HG03139 (cell line): Measurements from ENCODE around the gene CNTNAP4.

Experiments
- ATAC-seq: cut with Tn5 transposase; IDR thresholded peaks from one replicate; pipeline ENCODE4 v1.9.1; 2021; ENCODE audit not compliant: unreplicated experiment

The CNTNAP4 gene

DNA sequence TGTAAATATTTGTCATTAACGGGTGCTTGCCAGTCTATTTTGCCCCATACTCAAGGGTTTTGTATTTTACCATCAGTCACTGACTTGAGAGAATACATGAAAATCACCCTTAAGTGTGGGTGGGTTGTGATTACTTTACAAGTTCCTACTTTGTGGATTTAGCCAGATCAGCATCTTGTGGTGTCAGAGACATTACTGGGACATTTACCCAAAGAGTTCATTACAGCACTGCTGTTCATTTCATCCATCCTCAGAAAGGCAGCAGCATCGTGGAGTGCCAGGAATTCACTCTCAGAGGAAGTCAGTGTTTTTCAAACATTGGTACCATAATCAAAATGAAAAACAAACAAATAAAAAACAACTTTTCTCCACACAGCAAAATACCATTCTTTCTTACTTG lies 110.8 kb downstream of the CNTNAP4 start:
- no peak for ATAC-seq

DNA sequence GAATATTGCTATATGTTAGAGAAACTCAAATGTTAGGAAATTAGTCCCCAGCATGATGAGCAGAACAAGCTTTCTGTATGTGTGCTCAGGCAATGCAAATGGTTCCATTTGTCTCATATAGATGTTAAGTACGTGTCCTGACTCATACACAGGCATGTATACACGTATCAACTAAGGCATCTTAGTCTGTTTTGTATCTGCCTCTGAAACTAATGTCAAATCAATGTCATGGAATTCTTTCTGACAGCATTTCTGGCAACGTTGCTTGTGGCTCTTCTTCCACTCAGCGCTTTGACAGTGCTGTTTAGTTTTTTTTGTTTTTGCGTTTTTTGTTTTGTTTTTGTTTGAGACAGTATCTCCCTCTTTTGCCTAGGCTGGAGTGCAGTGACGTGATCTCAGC lies 111.9 kb downstream of the CNTNAP4 start:
- no peak for ATAC-seq

DNA sequence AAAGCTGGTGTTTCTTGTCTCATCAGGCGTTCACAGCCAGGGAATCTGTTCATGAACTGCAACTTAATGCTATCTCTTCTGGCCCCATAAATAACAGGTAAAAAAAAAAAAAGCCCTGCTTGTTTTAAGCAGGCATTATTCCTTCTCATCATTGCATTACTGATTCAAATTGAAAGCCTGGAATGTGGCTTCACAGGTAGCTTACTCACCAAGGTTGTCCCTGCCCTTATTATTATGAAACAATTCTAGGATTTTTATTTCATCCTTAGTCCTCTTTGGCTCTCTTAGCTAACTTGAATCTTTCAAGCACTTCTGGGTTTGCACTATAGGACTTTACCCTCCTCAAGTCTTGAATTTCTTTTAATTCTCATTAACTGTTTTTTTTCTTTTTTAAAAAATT lies 113.3 kb downstream of the CNTNAP4 start:
- ATAC-seq = no peak

DNA sequence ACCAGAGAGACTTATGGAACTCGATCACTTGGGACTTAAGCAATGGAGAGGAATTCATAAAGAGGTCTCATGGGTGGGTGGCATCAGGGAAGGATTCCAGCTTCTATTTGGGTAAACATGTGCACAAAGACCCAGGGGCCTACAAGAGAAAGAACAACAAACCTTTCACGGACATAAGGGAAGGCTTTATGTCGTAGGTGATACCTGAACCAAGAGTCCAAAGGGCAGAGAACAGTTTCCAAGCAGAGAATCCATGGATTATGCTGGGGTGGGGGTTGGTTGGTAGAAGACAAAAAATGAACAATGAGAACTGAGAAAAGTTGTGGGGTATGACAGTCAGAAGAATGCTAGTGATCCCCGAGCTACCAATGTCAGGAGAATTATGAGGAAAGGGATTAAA lies 119.8 kb downstream of the CNTNAP4 start:
- ATAC-seq = no peak

DNA sequence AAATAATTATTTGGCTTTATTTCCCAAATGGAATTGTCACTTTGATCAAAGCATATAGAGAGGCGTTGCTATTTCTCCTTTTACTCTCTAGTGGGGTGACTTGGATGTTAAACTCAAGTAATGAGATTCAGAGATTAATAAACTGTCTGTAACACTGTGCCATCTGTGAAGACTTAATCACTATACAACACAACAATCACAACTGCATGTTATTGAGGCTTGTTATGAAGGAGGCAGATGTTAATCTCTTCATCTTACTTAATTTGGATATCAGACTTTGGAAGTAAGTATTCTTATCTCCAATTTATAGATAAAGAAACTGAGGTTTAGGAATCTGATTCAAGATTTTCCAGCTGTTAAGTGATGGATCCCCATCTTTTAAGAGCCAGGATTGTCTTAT lies 132.5 kb downstream of the CNTNAP4 start:
- no peak for ATAC-seq

DNA sequence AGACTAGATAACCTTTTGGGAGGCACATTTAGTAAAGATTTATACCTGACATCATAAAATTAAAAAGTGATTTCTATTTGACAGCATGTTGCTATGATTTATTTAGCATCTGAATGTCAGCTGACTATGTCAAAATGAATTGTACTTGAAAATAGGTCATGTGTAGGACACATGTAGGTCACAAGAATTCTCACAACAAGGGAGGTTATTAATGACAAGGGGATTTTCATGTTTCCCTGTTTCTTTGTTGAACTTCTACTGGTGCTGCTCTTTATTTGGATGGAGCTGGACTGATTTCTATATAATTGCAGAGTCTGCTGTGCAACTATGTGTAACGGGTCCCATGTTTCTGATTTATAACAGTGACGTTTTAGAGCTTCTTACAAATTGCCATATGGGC lies 144.4 kb downstream of the CNTNAP4 start:
- no peak for ATAC-seq

DNA sequence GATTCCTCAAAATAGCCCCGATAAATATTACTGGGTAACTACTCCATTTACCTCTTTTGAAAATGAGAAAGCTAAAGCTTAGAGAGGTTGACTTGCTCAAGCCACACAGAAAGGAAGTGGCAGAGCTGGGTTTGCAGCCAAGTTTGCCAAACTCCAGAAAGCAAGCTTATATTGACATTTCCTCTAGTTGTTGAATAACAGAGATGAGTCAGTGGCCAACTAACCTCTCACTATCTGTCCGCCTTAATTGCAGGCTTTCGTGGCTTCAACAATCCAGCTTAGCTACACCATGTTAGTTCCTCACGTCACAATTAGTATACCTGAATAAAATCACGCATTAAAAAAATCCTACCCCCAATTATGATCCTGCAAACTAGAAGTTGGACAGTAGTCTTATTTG lies 151.7 kb downstream of the CNTNAP4 start:
- no peak for ATAC-seq

DNA sequence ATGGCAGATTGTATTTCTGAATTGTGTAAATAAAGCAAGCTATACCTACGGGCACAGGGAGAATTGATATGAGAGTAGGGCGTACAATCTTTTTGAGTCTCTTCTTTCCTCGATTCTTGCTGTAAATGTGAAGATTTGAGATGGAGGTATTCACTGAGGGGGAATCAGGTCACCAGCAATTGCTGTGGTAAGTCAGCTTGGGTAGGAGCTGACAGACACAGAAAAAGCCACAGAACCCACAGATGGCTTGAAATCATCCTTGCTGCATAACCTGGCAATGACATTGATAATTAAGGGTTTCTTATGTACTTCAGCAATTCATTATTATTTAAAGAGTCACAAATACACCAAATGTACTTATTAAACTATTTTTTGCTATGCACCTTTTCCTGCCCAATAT lies 164.2 kb downstream of the CNTNAP4 start:
- ATAC-seq = no peak

DNA sequence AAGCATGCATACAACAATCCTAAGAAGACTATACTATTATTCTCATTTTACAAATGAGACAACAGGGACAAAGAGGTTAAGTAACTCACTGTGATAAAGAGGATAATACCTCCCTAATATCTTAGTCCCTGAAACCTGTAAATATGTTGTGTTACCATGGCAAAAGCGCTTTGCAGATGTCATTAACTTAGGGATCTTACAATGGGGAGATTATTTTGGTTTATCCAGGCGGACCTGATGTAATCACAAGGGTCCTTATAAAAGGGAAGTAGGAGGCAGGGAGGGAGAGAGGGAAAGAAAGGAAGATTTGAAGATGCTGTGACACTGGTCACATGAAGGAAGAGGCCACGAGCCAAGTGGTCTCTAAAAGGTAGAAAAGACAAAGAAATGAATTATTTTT lies 164.7 kb downstream of the CNTNAP4 start:
- no peak for ATAC-seq

DNA sequence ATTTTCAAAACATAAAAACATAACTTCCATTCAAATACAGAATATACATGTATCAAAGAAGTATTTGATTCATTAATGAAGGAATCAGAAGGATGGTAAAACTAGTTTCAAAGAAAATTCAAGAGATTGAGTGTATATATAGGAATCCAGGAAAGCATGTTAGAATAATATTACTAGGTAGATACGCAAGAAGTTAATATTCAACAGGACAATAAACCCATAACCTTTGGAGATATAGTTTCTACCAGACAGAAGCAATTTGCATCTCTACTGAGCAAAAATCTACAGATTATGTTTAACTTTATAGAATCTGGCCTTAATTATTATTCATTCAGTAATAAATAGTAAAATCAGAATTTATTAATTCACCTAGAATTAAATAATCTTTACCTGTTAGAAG lies 166.8 kb downstream of the CNTNAP4 start:
- ATAC-seq = no peak

DNA sequence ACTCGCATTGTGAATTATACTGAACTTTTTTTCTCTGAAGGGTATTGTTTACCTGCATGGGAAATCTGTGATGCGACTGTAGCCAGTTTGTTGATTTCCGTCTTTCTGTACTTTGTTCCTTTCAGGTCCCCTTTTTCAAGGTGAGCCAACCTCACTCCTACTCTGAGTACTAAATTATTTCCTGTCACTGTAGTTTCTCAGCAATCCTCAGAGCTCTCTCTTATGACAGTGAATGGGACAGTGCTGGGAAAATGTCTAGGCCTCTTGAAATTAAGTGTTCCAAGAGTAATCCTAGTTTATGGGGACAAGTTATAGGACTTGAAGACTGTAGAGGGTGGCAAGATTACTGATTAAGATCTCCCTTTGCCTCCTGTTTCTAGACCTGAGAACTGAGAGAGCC lies 167.6 kb downstream of the CNTNAP4 start:
- ATAC-seq = no peak

DNA sequence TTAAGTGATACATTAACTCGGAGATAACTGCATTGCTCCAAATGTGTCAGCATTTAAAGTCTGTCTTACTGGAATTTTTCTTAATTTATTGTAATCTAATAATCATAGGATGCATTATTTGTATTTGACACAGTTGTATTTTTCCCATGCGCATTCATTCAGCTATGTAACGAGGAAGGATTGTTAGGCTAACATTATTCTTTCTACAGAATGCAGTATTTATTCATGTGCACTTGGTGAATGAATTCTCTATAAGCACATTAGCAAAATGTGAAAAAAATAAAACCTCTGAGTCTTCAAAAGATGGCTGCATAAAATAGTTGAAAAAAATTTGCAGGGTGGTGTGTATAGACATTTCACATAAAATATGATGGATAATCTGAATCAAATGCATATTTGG lies 168.6 kb downstream of the CNTNAP4 start:
- ATAC-seq = no peak

DNA sequence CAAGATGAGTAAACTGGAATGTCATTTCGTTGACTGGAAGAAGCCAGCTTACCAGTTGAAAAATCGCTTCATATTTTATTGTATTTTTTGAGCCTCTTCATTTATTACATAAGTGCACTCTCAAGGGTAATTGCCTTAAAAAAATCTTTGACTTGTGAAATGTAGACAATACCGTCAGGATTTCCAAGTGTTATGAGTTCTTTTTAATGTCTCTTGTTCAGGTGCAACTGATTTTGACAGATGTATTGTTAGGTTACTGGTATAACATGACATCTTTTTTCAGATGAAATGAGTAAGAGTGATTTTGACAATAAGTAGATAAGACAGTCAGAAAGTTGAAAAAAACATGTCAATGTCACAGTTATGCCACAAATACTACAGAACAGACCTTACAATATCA lies 169.1 kb downstream of the CNTNAP4 start:
- no peak for ATAC-seq

DNA sequence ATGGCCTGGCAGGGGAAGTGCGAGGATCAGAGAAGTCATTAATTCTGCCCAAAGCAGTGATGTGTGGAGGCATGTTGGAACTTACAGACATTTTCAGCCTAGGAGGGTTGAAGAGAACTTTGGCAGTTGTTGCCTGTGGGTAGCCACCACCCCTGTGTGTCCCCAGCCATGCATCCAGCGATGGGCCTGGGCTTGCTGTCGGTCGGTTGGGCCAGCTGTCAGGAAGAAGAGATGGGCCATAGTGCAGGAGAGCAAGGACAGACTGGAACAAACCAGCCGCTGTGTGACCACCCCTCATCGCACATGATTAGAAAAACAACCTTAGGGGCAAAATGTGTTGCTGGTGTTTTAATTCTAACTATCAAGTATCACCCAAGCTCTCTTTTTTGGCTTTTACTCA lies 173.7 kb downstream of the CNTNAP4 start:
- no peak for ATAC-seq

DNA sequence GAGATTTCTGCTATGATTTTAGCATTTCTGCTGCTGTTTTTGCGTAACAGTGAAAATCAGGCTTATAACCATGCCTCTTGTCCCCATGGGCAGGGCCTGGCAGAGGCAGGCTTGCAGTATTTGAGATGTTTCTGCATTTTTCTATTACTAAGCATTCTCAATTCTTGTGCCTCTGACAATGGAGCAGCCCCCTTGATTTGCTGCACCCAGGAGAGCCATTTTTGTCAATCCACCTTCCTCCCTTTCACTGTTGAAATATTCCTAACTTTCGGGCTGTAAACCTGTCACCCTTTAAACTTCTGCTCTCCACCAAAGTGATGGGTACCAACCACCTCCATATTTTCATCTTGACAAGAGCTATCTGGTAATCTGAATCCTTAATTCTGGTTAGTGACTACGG lies 178.1 kb downstream of the CNTNAP4 start:
- no peak for ATAC-seq

DNA sequence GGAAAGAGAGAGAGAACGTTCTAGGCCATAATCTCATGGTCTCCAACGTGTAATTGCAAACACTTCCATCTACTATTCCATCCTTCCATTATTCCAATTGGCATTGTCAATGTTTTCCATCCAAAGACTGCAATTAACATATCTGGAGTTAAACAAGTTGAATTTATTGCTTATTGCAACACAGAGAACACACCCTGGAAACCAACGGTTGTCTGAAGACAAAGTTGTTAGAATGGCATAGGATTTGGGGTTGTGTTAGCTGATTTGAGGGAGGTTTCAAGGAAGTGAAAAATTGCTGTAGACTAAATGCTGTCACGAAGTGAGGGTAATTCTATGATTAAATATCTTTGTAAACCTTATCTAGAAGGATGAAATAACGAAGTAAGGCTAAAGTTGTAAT lies 178.8 kb downstream of the CNTNAP4 start:
- ATAC-seq = no peak

DNA sequence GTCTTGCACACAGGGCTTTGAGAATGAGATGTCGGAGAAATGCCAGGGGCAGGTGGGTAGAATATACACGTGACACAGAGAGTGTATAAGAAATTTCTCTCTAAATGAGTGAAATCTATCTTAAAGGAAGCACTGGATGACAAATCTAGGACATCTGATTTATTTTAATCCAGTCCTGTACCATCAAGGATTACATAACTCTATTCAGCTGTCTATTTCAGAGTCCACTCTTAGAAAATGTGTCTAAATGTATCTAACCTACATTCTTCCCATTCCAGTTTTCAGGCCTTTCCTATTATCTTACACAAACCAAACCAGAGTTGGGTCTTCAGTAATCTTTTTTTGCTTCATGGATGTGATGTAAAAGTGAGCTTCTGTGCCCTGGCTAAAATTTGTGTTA lies 181.9 kb downstream of the CNTNAP4 start:
- no peak for ATAC-seq

DNA sequence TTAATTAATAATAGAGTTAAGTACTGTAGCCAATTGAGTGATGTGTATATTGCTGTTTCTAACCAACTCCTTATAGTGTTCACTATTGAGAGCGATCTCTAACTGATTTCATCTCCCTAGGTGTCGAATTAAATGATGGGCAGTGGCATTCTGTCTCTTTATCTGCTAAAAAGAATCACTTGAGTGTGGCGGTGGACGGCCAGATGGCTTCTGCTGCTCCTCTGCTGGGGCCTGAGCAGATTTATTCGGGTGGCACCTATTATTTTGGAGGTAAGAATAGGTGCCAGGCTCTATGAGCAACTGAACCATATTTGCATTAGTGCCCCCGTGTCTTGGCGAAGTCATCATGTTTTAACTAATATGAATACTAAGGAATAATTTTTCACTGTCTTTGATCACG lies 184.6 kb downstream of the CNTNAP4 start:
- ATAC-seq = no peak

DNA sequence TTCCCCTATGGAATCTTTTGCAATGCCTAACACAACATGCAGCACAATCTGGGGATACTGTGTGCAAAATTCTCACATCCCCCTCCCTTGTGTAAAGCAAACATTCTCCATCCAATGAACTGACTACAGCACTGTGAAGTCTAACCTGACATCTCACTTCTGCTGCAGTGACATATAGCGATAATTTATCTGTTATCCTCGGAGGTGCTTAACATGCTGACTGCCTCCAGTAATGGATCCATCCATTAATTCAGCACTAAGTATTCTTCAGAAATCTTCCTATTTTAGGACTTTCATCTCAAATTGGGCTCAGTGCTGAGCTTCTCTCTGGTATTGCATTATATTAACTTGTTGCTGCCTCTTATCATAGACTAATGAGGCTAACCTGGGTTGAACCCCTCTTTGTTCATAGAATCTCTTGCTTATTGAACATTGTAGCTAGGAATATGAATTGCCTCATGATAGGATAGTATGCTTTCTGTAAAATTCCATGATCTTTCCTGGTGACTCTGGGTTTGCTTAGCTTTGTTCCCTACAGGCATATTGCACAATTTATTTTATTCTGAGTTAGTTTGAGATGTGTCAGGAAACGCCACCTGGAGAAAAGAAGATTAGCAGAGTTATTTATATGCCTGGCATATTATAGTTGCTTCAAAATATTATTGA lies 187.9 kb downstream of the CNTNAP4 start:
- no peak for ATAC-seq

DNA sequence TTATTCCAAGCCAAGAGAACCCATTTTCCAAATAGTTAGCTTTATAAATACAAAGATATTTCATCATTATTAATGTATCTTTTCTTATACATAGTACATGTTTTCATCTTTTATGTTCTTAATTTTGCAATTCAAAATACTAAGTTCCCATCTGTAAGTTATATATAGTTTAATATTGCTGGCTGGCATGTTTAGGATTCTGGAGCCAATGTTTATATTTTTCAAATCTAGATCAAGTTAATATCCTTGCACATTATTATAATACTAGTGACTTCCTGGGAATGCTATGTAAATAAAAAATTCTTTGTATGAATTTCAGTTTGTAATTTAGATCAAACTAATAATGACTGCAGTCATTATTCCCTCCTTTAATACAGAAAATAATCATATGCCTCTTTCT lies 189.7 kb downstream of the CNTNAP4 start:
- ATAC-seq = no peak

DNA sequence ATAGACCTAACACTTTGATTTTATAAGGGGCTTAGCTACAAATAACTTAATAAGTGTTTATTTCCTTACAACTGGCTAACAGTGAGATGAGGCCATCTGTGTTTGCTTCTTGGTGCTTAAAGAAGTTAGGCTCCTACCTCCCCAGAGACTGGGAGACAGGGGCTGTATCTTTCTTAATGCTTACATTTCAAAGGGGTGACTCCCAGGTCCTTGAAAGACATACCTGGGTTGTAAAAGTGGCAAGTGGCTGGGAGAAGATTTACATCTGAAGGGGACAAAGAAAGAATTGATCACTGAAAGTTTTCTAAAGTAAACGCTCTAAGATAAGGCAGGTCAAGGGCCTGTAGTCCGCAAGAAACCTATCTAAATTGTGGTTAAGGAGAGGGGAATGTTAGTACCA lies 196.8 kb downstream of the CNTNAP4 start:
- no peak for ATAC-seq

DNA sequence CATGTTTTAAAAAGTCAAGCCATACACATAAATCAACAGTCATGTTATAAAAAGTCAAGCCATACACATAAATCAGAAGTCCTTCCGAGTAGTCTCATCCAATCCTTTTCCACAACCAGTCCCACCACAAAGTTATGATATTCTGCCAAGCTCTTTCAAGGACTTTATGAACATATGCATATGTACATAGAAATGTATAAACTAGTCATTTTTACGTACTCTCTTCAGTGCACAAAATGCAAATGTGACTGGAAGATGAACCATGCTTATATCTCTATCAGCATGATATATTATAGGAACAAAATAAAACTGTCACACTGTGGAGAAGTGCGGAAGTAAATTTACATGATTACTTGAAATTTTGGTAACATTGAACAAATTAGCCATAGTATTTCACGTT lies 200.9 kb downstream of the CNTNAP4 start:
- no peak for ATAC-seq

DNA sequence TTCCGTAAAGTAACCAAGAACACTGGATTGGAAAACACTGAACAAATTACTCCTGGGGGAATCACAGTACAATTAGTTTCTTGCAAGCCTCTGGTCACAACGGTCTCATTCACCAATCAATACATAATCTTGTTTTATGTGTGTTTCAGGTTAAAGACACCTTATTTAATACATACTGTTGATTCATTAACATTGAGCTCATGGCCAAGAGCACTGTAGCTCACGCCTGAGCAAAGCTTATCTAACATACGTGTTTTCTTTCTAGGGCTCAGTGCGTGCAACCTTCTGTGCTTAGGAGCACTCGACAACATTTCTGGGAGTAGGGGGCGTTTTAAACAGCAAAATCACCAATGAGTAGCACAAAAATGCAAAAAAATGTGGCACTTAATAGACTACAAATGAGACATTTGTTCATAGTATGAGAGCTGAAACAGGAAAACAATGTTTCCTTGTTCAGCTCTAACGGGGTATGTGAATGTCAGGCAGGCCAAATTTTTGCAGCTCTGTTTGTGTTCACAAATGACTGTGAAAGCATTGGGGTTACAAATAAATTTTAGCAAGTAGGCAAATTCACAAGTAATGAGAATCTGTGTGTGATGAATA lies 206.2 kb downstream of the CNTNAP4 start:
- ATAC-seq = no peak
